Spleen (tissue), 11 donors: ENCODE data around the gene CLDN20. TPM values are rescaled to one million over a fixed set of nuclear protein-coding genes. Genes with fewer than 3 reads are reported as not detected.

Experiments
- DNase-seq: peaks from one replicate; pipeline ENCODE4 v3.0.0-alpha.2; 2020
- H3K27ac ChIP-seq, 8 donors: fragments of 200-600 bp; sonication (generic) in 7 of 8; 1 replicate in 4 of 8; 2 replicates in 4 of 8; pipeline versions ENCODE4 v1.5.0 to v1.8.0; 2016 to 2021; ENCODE audit warnings: inconsistent platforms in 4 of 8, mild to moderate bottlenecking in 4 of 8, moderate library complexity in 1 of 8
- H3K27me3 ChIP-seq, 7 donors: fragments of 200-600 bp; sonication (generic) in 6 of 7; replicated peaks in 1 of 7; 1 replicate in 4 of 7; 2 replicates in 3 of 7; pipeline versions ENCODE4 v1.5.0 to v1.8.0; 2016 to 2021; ENCODE audit warnings: inconsistent platforms in 3 of 7, mild to moderate bottlenecking in 1 of 7
- H3K36me3 ChIP-seq, 6 donors: fragments of 200-600 bp; sonication (generic) in 5 of 6; 1 replicate in 4 of 6; 2 replicates in 2 of 6; pipeline versions ENCODE4 v1.5.0 to v1.8.0; 2016 to 2021; ENCODE audit warnings: inconsistent platforms in 2 of 6
- H3K4me1 ChIP-seq, 6 donors: fragments of 200-600 bp; sonication (generic) in 5 of 6; 1 replicate in 3 of 6; 2 replicates in 3 of 6; pipeline versions ENCODE4 v1.5.0 to v1.8.0; 2016 to 2021; ENCODE audit warnings: inconsistent platforms in 3 of 6
- H3K4me3 ChIP-seq, 8 donors: fragments of 200-600 bp; sonication (generic) in 7 of 8; 1 replicate in 4 of 8; 2 replicates in 4 of 8; pipeline versions ENCODE4 v1.5.0 to v1.8.0; 2016 to 2021; ENCODE audit warnings: inconsistent platforms in 4 of 8, mild to moderate bottlenecking in 4 of 8, moderate library complexity in 2 of 8
- H3K9me3 ChIP-seq, 8 donors: fragments of 200-600 bp; sonication (generic) in 7 of 8; 1 replicate in 4 of 8; 2 replicates in 4 of 8; pipeline versions ENCODE4 v1.5.0 to v1.8.0; 2016 to 2021; ENCODE audit warnings: inconsistent platforms in 4 of 8
- POLR2A ChIP-seq, 3 donors: fragments of 450-650 bp; IDR thresholded peaks; one replicate each; pipeline ENCODE4 v1.5.1; 2017; ENCODE audit warnings: antibody characterized with exemption in 3 of 3, mild to moderate bottlenecking in 1 of 3
- POLR2AphosphoS5 ChIP-seq, 3 donors: sonication (generic); formaldehyde crosslinking; IDR thresholded peaks; one replicate each; pipeline ENCODE4 v1.5.1; 2017; ENCODE audit warnings: antibody characterized with exemption in 3 of 3
- WGBS, 5 donors: extraction: QIAGEN DNeasy Blood & Tissue Kit in 3 of 5; methylation state at CpG; one replicate each; pipeline versions ENCODE4 v1.1.5 to v1.1.7; 2013 to 2018; 5-methylcytosine and 5-hydroxymethylcytosine counted together
- intact Hi-C: fragments of 100-400 bp; cut with DNase I; formaldehyde crosslinking; loops from one replicate; pipeline ENCODE4 v1.15.0; 2023; ENCODE audit warnings: low total_unique reads
- polyA plus RNA-seq, 3 donors: library from polyadenylated mRNA; stranded (reverse); fragments of 200-250 nt; gene quantifications; one replicate each; pipeline ENCODE4 v1.2.1, GENCODE V29; 2013
- total RNA-seq, 7 donors: library from RNA; depleted of rRNA in 3 of 7; stranded (reverse); fragments of >200 nt in 3 of 7; fragmentation: NEBNext Ultra II Directional in 4 of 7; extraction: Animal tissue kit (Norgen Biotek cat#: 25700) in 4 of 7; gene quantifications; one replicate each; pipeline versions ENCODE4 v1.1.0 to v1.2.1, GENCODE V29; 2016 to 2021
- TF ChIP-seq, protein P1 (sequence below), 11 experiments: fragments of 200-600 bp in 7 of 11; fragments of 450-650 bp in 4 of 11; sonication (generic) in 4 of 11; IDR thresholded peaks in 8 of 11; conservative IDR thresholded peaks in 3 of 11; 1 replicate in 7 of 11; 2 replicates in 4 of 11; pipeline versions ENCODE4 v1.4.0 to v1.8.0; 2016 to 2021; ENCODE audit warnings: antibody characterized with exemption in 11 of 11, inconsistent platforms in 4 of 11, mild to moderate bottlenecking in 1 of 11
- donor health status: healthy with polysubstance abuse.
- donor health status: DM: no; HTN: no; CAD: no; lungs with moderate emphysema.
- donor health status: DM: no; HTN: no; CAD: no.
- donor health status: Bipolar disorder and iron deficiency.
- donor health status: healthy.
- donor health status: DM: no; HTN: no; CAD: no.
- donor health status: DM: yes; HTN: yes; CAD: no.

Gene CLDN20
- total and polyA plus RNA-seq, 10 donors, result not detected

DNA sequence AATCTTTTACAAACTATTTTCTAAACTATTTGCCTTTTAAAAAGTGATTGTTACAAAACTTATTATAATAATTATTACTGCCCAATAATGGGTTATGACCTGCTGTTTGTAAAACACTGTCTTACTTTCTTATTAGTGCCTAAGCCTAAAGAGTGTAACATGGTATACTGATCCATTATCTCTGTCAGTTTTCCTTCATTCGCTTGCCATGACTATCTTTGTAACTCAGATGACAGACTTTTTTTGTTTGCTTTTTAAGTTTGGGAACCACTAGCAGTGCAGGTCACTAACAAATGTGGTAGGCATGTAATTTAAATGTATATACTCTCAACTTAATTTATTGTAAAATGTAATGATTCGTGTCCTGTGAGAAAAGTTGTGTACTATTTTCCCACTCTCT, 60.4 kb downstream of the CLDN20 start:
- 92 to 97% (median 96%) methylated on average over 2 of the region's 2 CpGs for WGBS, 5 donors

GRCh38 chr6:155324993-155325392, 61.2 kb downstream of the CLDN20 start:
- TF ChIP-seq POLR2AphosphoS5 (IDR thresholded peaks at IDR 0.05) (no peak), POLR2A (IDR thresholded peaks at IDR 0.05) (no peak)
- TF ChIP-seq, protein P1, sequence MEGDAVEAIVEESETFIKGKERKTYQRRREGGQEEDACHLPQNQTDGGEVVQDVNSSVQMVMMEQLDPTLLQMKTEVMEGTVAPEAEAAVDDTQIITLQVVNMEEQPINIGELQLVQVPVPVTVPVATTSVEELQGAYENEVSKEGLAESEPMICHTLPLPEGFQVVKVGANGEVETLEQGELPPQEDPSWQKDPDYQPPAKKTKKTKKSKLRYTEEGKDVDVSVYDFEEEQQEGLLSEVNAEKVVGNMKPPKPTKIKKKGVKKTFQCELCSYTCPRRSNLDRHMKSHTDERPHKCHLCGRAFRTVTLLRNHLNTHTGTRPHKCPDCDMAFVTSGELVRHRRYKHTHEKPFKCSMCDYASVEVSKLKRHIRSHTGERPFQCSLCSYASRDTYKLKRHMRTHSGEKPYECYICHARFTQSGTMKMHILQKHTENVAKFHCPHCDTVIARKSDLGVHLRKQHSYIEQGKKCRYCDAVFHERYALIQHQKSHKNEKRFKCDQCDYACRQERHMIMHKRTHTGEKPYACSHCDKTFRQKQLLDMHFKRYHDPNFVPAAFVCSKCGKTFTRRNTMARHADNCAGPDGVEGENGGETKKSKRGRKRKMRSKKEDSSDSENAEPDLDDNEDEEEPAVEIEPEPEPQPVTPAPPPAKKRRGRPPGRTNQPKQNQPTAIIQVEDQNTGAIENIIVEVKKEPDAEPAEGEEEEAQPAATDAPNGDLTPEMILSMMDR (IDR thresholded peaks at IDR 0.05 in 8 of 11, conservative IDR thresholded peaks at IDR 0.05 in 3 of 11), result no peak
- no peaks in the 10 kb centered on the region for H3K27me3 ChIP-seq
- H3K4me3 ChIP-seq, result no peak overlapping the region
- peaks cover 0 to 17% (median 7%) of the 10 kb centered on the region in 6 donors for H3K4me1 ChIP-seq
- no peaks in the 10 kb centered on the region for H3K9me3 ChIP-seq
- H3K36me3 ChIP-seq, result no peaks in the 10 kb centered on the region
- no peak overlapping the region for H3K27ac ChIP-seq
- no peak for DNase-seq
- intact Hi-C loops, result loop anchor here (5.0 kb wide), 1 partner anchor 207 kb away; no protein-coding TSS in a partner anchor

More for the DNA sequence above, 60.4 kb downstream of the CLDN20 start:
- no peaks in the 10 kb centered on the region for H3K36me3 ChIP-seq
- DNase-seq, result no peak
- H3K9me3 ChIP-seq, result no peaks in the 10 kb centered on the region
- no peak for TF ChIP-seq POLR2A (IDR thresholded peaks at IDR 0.05)
- TF ChIP-seq, protein P1 (IDR thresholded peaks at IDR 0.05 in 8 of 11, conservative IDR thresholded peaks at IDR 0.05 in 3 of 11), result no peak
- H3K27ac ChIP-seq, result no peak overlapping the region
- H3K27me3 ChIP-seq, result no peaks in the 10 kb centered on the region
- intact Hi-C loops, result loop anchor here (5.0 kb wide), 1 partner anchor 208 kb away; no protein-coding TSS in a partner anchor
- no peak overlapping the region for H3K4me3 ChIP-seq
- peaks cover 0 to 26% (median 15%) of the 10 kb centered on the region in 6 donors for H3K4me1 ChIP-seq

DNA sequence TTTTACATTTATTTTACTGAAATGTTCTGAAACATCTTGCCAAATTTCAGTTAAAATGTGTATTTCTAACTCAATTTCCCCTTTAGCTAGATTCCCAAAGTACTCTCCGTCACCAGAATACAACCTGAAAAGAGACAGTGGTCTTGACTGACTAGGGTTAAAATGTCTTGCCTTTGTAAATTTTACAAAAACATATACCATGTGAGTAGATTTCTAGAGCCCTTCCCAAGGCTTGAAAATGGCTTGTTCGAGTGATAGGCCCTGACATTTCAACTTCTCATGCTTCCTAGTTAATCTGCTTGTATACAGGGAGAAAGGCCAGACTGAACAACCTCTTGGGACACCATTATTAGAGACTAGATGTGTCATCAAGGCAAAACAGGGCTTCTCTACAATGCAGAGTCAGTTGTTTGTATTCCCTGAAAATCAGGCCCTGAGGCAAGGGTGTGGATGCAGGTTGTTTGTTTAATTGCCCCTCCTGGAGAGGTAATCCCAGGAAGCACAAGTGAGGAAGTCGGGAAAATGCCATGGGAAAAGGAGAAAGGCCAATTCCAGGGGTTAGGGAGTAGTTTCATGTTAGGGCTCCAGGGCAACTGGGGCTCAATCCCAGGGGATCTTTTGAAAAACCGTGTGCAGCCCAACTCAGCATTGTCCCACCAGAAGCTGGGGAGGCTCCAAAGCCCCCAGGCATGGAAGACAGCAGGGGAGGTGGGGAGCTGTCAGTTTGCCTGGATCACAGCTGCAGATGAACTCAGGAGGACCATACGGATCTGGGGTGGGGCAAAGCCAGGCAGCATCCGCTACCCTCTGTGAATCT, 62.1 kb downstream of the CLDN20 start:
- no peaks in the 10 kb centered on the region for H3K27me3 ChIP-seq
- no peak overlapping the region for H3K27ac ChIP-seq
- DNase-seq, result no peak
- H3K9me3 ChIP-seq, result no peaks in the 10 kb centered on the region
- peaks cover 0 to 13% (median 2%) of the 10 kb centered on the region in 6 donors for H3K4me1 ChIP-seq
- TF ChIP-seq POLR2A (IDR thresholded peaks at IDR 0.05), result no peak
- no peak for TF ChIP-seq POLR2AphosphoS5 (IDR thresholded peaks at IDR 0.05)
- TF ChIP-seq, protein P1 (IDR thresholded peaks at IDR 0.05 in 8 of 11, conservative IDR thresholded peaks at IDR 0.05 in 3 of 11), result no peak
- no peak overlapping the region for H3K4me3 ChIP-seq
- H3K36me3 ChIP-seq, result no peaks in the 10 kb centered on the region
- WGBS, 5 donors, result 77 to 91% (median 89%) methylated on average over 6 of the region's 6 CpGs
- intact Hi-C loops, result no loop called here

Other genes with a start within 250 kb of the CLDN20 start
- gene TFB1M, start 50.5 kb downstream of the CLDN20 start, total RNA-seq, result 10 to 100 TPM; 11.4 to 39.2 (median 24.0) TPM
- 10 to 100 TPM; 16.7 to 17.8 (median 16.7) TPM for gene TFB1M, start 50.5 kb downstream of the CLDN20 start, polyA plus RNA-seq
- gene NOX3, start 191.8 kb downstream of the CLDN20 start, total RNA-seq, result not detected
- under 1 TPM in 2 of 3 donors, not detected in 1; 0.03 TPM for gene NOX3, start 191.8 kb downstream of the CLDN20 start, polyA plus RNA-seq